ENCODE data around the gene EFNA5. TPM values are rescaled to one million over a fixed set of nuclear protein-coding genes. Genes with fewer than 3 reads are reported as not detected.

EFNA5 gene
- total and polyA plus RNA-seq, 4 donors, result 0.14 to 0.93 (median 0.54) TPM

DNA sequence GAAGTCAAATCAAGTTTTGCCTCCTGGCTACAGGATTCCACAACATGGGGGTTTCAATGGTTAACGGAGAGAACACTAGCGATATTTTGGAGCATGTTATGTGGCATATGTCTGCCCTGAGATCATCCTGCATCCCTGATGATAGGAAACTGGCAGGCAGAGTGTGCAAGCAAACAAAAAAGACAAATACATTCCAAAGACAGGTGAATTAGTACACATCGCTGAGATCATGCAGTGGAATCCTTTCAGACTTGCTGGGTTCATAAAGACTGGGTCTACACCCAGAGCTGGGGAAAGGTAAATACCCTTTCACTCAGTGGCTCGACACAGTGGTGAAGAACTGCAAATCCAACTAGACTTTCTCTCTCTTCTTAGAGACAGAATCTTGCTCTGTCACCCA lies 286.5 kb downstream of the EFNA5 start:
- Histone ChIP-seq H3K4me3 (ENCODE audit: low read depth in 1 of 3, low read length in 3 of 3) (no peak overlapping the region), H3K36me3 (ENCODE audit: control insufficient read depth in 4 of 4, insufficient read depth in 3 of 4, low read depth in 1 of 4, low read length in 3 of 4) (no peaks in the 10 kb centered on the region), H3K27ac (ENCODE audit: low read depth in 1 of 2, low read length in 2 of 2) (no peak overlapping the region), H3K9me3 (ENCODE audit: control insufficient read depth in 4 of 4, low read length in 3 of 4) (no peaks in the 10 kb centered on the region), H3K9ac (ENCODE audit: low read depth in 1 of 2, low read length in 2 of 2) (no peak overlapping the region), H3K27me3 (ENCODE audit: control insufficient read depth in 4 of 4, insufficient read depth in 4 of 4, low read length in 3 of 4) (no peaks in the 10 kb centered on the region), H3K4me1 (ENCODE audit: control insufficient read depth in 4 of 4, insufficient read depth in 4 of 4, low read length in 3 of 4) (no peaks in the 10 kb centered on the region)
- DNase-seq (ENCODE audit: low spot score), result no peak
- 75% methylated on average over 4 of the region's 4 CpGs for WGBS
- TF ChIP-seq JUND (IDR thresholded peaks at IDR 0.05), result no peak
- TF ChIP-seq HNF4A (conservative IDR thresholded peaks at IDR 0.05), result no peak

DNA sequence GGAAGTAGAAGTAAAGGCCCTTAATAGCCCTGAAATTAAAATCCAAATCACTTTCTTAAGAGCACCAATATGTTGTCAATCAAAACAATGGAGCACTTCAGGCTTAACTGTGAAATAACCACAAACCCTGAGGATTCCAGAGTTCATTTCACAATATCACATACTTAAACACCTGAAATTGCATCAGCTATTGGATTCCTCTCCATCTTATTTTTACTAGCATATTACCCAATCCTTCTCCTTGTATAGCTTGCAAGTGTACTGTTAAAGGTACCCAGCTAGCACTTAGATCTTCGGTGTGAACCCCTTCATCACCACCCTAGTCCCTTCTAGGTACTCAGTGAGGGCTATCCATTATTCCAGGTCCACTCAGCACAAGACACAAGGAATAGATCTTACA lies 287.3 kb downstream of the EFNA5 start:
- no peak overlapping the region for H3K9ac ChIP-seq (ENCODE audit: low read depth in 1 of 2, low read length in 2 of 2)
- WGBS, result 91% methylated on average over 1 of the region's 1 CpG
- H3K27ac ChIP-seq (ENCODE audit: low read depth in 1 of 2, low read length in 2 of 2), result no peak overlapping the region
- no peaks in the 10 kb centered on the region for H3K36me3 ChIP-seq (ENCODE audit: control insufficient read depth in 4 of 4, insufficient read depth in 3 of 4, low read depth in 1 of 4, low read length in 3 of 4)
- H3K27me3 ChIP-seq (ENCODE audit: control insufficient read depth in 4 of 4, insufficient read depth in 4 of 4, low read length in 3 of 4), result no peaks in the 10 kb centered on the region
- TF ChIP-seq, protein P1, sequence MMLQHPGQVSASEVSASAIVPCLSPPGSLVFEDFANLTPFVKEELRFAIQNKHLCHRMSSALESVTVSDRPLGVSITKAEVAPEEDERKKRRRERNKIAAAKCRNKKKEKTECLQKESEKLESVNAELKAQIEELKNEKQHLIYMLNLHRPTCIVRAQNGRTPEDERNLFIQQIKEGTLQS (IDR thresholded peaks at IDR 0.05), result no peak
- TF ChIP-seq, protein P2, sequence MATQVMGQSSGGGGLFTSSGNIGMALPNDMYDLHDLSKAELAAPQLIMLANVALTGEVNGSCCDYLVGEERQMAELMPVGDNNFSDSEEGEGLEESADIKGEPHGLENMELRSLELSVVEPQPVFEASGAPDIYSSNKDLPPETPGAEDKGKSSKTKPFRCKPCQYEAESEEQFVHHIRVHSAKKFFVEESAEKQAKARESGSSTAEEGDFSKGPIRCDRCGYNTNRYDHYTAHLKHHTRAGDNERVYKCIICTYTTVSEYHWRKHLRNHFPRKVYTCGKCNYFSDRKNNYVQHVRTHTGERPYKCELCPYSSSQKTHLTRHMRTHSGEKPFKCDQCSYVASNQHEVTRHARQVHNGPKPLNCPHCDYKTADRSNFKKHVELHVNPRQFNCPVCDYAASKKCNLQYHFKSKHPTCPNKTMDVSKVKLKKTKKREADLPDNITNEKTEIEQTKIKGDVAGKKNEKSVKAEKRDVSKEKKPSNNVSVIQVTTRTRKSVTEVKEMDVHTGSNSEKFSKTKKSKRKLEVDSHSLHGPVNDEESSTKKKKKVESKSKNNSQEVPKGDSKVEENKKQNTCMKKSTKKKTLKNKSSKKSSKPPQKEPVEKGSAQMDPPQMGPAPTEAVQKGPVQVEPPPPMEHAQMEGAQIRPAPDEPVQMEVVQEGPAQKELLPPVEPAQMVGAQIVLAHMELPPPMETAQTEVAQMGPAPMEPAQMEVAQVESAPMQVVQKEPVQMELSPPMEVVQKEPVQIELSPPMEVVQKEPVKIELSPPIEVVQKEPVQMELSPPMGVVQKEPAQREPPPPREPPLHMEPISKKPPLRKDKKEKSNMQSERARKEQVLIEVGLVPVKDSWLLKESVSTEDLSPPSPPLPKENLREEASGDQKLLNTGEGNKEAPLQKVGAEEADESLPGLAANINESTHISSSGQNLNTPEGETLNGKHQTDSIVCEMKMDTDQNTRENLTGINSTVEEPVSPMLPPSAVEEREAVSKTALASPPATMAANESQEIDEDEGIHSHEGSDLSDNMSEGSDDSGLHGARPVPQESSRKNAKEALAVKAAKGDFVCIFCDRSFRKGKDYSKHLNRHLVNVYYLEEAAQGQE (IDR thresholded peaks at IDR 0.05), result no peak
- TF ChIP-seq RXRA (IDR thresholded peaks at IDR 0.05) (no peak), RAD21 (IDR thresholded peaks at IDR 0.05) (no peak), EGR1 (IDR thresholded peaks at IDR 0.05; ENCODE audit: low read depth in 2 of 2) (no peak), GABPA (IDR thresholded peaks at IDR 0.05 in 1 of 2, conservative IDR thresholded peaks at IDR 0.05 in 1 of 2) (no peak), JUND (IDR thresholded peaks at IDR 0.05) (no peak), FOXA1 (IDR thresholded peaks at IDR 0.05) (no peak), SP1 (IDR thresholded peaks at IDR 0.05) (no peak), HNF4G (IDR thresholded peaks at IDR 0.05) (no peak), FOXA2 (IDR thresholded peaks at IDR 0.05) (no peak), HNF4A (conservative IDR thresholded peaks at IDR 0.05) (no peak), NR2F2 (IDR thresholded peaks at IDR 0.05) (no peak), YY1 (IDR thresholded peaks at IDR 0.05) (no peak), TAF1 (conservative IDR thresholded peaks at IDR 0.05) (no peak)
- TF ChIP-seq, protein P3, sequence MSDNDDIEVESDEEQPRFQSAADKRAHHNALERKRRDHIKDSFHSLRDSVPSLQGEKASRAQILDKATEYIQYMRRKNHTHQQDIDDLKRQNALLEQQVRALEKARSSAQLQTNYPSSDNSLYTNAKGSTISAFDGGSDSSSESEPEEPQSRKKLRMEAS (IDR thresholded peaks at IDR 0.05), result no peak
- TF ChIP-seq, protein P4, sequence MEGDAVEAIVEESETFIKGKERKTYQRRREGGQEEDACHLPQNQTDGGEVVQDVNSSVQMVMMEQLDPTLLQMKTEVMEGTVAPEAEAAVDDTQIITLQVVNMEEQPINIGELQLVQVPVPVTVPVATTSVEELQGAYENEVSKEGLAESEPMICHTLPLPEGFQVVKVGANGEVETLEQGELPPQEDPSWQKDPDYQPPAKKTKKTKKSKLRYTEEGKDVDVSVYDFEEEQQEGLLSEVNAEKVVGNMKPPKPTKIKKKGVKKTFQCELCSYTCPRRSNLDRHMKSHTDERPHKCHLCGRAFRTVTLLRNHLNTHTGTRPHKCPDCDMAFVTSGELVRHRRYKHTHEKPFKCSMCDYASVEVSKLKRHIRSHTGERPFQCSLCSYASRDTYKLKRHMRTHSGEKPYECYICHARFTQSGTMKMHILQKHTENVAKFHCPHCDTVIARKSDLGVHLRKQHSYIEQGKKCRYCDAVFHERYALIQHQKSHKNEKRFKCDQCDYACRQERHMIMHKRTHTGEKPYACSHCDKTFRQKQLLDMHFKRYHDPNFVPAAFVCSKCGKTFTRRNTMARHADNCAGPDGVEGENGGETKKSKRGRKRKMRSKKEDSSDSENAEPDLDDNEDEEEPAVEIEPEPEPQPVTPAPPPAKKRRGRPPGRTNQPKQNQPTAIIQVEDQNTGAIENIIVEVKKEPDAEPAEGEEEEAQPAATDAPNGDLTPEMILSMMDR (IDR thresholded peaks at IDR 0.05; ENCODE audit: low read depth, low read length, missing input control), result no peak
- TF ChIP-seq, protein P5, sequence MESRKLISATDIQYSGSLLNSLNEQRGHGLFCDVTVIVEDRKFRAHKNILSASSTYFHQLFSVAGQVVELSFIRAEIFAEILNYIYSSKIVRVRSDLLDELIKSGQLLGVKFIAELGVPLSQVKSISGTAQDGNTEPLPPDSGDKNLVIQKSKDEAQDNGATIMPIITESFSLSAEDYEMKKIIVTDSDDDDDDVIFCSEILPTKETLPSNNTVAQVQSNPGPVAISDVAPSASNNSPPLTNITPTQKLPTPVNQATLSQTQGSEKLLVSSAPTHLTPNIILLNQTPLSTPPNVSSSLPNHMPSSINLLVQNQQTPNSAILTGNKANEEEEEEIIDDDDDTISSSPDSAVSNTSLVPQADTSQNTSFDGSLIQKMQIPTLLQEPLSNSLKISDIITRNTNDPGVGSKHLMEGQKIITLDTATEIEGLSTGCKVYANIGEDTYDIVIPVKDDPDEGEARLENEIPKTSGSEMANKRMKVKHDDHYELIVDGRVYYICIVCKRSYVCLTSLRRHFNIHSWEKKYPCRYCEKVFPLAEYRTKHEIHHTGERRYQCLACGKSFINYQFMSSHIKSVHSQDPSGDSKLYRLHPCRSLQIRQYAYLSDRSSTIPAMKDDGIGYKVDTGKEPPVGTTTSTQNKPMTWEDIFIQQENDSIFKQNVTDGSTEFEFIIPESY (IDR thresholded peaks at IDR 0.05), result no peak
- no peak overlapping the region for H3K4me3 ChIP-seq (ENCODE audit: low read depth in 1 of 3, low read length in 3 of 3)
- DNase-seq (ENCODE audit: low spot score), result no peak
- no peaks in the 10 kb centered on the region for H3K9me3 ChIP-seq (ENCODE audit: control insufficient read depth in 4 of 4, low read length in 3 of 4)
- no peaks in the 10 kb centered on the region for H3K4me1 ChIP-seq (ENCODE audit: control insufficient read depth in 4 of 4, insufficient read depth in 4 of 4, low read length in 3 of 4)

Data from liver (tissue), 9 donors.